Right renal pelvis (tissue), 4 donors: ENCODE results near the gene PAFAH1B2. TPM values are rescaled to one million over a fixed set of nuclear protein-coding genes. Genes with fewer than 3 reads are reported as not detected.
"Not testable (repeated sequence)": the region's sequence is repeated elsewhere in the genome, so short reads cannot be mapped to it uniquely, and the experiment has no call there.

Experiments
- DNase-seq, 4 donors: peaks; one replicate each; pipeline ENCODE4 v3.0.0-alpha.2; 2013; ENCODE audit warnings: low read depth in 4 of 4, low spot score in 3 of 4, missing footprints in 1 of 4
- polyA plus RNA-seq, 4 donors: library from polyadenylated mRNA; unstranded; fragments of 120-200 nt; gene quantifications; one replicate each; pipeline ENCODE4 v1.2.1, GENCODE V29; 2013; ENCODE audit not compliant: insufficient read length in 4 of 4

The PAFAH1B2 gene, protein sequence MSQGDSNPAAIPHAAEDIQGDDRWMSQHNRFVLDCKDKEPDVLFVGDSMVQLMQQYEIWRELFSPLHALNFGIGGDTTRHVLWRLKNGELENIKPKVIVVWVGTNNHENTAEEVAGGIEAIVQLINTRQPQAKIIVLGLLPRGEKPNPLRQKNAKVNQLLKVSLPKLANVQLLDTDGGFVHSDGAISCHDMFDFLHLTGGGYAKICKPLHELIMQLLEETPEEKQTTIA
- 10 to 100 TPM; 69.0 to 76.5 (median 72.1) TPM for polyA plus RNA-seq

DNA sequence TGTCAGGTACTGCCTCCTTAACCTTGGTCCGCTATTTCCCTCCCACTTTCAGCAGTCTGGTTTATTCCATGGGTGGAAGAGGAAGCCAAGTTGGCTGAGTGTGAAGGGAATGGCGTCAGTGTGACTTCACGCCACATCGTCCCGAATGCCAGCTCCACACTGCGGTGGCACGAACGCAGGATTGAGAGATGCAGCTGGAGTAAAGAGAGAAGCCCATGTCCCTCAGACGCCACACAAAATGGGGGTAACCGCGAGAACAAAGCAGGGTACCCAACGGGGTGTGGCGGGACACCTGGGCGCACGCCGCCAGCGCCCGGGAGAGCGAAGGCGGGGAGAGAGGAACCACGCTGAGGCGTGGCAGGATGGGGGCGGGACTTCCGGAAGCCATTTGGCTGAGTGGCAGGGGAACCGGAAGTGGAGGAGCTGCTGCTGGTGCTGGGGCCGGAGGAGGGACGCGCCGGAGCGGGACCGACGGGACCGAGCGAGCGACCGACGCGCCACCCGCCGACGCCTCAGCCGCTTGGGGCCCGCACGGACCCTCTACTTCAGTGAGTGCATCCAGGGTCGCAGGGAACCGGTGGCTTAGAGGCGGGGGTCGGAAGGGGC is at the start of gene PAFAH1B2:
Gene PAFAH1B2, plus strand, starts transcription at position 417 of the 606 bp plus-strand sequence. CDS start 8,161 bp downstream, outside the sequence.
- peak; percentile 88 to 97 (median 90) for DNase-seq

DNA sequence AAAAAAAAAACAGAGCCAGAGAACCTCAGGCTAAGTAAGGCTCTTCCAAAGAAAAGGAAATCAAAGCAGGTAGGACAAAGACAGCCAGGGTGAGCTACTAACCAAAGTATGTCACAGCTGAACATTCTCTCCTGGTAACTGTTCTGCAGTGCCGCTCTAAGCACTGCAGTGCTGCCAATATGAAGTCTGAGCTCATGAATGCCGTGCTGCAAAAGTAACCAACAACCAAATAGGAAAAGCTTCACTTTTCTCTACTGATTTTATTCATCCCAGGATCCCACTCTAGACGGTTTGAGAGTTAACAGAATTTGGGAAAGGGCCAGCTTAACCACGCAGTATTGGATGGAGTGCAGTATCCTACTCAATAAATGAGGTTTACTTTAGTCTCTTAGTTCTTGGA is 49.3 kb upstream of the PAFAH1B2 start:
- no peak for DNase-seq

DNA sequence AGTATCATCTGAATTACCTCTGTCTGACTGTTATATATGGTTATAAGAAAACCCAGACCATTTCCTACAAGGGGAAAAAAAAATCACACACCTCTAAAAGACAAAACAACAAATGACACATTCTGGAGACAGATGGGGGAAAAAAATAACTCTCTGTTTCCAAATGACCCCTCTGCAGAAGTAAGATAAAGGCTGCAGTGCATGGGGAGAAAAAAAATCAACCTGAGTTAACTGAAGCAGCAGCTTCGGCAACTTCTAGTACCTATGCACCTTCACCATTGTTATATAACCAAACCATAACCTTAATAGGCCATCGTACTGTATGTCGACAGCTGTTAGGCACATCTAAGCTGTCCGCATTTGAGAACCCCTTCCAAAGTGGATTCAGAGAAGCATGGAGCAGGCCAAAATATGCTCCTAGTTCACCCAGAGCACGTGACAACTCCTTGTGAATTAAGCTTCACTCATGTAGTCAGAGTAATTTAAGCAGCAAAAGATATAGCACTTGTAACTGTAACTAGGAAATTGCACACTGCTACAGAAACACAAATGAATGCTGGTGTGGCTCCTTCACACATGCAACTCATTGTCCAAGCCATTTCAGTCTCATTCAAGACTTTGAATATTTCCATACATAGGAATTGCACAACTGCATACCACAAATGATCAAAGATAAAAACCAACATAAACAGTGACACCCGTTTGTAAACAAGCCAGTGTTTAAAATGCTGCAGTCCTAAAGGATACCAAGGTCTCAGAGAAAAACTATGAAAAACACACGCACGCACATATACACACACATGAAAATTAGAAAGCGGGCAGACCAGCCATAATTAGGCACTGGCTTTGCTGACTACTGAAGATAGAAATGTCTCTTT is 48.6 kb upstream of the PAFAH1B2 start:
- no peak for DNase-seq

DNA sequence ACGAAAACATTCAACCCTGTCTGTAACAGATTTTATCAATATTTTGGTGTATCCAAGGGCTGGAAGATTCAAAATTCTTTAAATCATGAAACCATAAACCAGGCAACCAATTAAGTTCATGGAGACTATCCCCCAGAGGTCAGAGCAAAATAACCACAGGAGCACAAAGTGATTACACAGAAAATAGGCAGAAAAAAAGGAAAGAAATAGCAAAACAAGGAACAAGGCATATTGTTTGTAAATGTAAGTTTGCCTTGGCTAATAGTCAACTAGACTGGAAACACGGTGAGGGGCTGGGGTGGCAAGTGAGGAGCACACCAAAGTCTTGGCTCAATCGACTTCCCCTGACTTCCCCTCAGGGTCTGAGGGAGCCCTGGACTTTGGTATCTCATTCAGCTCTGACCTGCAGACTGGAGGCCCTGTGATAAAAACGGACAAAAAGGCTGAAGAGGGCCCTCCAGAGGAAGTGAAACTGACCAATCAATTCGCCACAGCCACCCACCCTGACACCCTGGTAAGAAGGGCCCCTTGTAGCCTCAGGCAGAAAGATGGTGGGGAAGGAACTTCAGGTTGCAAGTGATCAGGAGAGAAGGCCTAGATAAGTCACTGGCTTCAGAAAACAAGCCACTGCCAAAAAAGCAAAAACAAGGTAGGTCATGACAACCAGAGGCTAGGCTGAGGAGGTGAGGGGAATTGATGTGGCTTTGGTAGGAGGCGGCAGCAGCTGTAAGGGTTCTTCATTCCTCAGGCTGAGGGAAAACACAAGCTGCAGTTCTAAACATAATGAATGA is 47.7 kb upstream of the PAFAH1B2 start:
- no peak for DNase-seq

DNA sequence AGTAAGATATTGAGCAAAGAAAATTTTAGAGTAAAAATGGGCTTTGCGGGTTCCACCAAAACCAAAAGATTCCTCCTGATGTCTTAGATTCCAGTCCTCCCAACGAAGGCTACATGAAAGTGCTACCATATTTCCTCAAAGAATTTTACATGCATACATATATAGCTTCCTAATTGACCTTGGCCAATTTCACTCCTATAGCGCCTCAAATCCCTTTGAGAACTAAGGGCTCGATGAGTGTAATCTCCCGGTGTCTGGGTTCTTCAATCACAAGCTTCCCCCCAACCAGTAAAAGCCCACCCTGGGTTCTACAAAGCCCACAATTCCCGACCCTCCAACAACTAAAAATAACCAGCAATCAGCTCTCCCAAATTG is 47.1 kb upstream of the PAFAH1B2 start:
- DNase-seq = no peak

DNA sequence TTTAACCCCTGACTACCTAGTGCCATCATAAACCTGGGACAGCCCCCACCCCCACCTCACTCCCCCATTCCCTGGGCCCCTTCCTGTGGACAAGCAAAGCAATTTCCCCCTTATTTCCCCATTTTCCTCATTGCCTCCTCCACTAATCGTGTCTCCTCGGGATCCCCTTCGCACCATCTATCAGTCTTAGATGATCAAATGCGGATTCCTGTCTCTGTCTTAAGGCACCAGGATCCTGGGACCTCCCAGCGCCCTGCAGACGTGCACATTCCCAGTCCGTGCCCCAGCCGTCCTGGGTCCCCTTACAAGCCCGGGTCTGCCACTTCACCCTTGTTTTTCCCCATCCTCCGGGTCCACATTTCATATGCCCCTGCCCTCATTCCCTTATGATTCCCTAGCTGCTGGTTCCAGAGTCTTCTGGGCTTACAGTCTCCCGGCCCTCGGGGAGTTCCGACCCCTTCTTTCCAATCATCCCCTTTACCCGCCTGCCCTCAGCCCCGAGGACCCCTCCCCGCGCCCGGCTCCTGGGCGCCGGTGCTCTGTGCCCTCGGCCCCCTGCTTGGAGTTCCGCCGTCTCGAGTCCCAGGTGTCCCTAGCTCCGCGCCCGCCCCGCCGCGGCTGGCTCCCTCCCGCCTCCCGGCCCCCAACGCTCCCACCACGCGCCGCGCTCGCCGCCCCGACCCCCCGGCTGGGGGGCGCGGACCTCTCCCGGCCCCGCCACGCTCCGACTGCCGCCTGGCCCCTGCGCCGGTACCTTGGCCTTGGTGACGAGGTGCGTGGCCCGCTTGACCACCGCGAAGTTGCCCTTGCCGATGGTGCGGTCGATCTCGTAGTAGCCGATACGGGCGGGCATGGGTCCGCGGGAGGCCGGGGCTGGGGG is 46.5 kb upstream of the PAFAH1B2 start:
- no peak for DNase-seq

DNA sequence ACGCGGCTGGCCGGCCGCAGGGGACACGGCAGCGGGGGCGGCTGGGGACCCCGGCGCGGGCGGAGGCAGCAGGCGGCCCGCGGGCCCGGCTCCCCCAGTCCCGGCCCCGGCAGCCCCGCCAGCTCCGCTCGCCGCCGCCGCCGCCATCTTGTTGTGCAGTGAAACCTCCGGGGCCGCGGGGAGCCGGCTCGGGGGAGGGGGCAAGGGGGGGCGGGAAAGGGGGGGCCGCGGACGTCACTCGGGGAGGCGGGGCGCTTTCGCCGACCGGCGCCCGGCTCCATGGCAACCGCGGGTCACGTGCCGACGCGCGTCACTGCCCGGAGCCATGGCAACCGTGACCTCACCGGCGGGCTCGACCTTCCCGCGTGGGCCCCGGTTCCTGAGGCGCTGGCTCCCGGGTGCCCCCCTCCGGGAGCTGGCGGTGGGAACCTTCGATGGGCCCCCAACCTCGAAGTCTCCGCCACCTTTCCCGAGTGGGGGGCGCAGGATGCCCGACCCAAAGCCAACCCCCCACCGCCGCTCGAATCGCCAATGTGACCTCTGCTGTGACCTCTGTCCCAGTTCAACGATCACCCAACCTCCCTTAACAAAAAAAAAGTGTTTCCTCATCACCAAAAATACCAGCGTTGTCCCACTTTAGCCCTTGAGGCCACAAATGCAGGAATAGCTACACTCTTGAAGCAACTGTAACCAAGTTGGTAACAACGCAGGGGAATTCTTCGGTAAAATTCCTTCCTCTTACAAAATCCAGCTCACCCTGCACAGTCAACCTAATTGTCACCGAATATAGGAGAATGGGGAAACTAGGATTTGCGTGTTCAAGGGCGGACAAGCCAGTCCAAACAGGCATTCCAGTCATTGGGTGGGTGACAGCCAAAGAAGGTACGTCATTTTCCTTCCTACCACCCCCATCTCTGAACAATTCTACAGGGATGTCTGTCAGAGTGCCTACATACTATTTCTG is 45.5 kb upstream of the PAFAH1B2 start, which contains the start of gene SIK3:
Gene SIK3, minus strand, starts transcription at position 160 of the 964 bp plus-strand sequence. Its CDS starts 13 bp downstream, at position 147.
- DNase-seq = peak; percentile 82 to 85 (median 84)

DNA sequence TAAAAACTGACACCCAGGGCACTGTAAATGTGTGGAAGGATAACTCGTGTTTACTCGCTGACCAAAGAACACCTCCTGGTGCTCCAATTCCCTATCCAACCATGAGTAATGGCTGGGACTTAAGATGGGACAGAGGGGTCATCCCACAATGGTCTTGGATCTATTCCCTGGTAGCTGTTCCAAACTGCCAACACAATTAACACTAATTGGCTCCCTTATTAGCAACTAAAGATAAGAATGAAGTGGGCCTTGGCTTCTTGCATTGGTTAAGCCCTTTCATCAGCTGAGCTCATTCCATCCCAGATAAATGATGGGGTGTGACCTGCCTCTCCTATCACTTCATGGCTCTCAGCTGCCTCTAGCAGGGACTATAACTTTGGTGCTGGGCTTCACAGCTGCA is 44.4 kb upstream of the PAFAH1B2 start:
- DNase-seq = no peak

DNA sequence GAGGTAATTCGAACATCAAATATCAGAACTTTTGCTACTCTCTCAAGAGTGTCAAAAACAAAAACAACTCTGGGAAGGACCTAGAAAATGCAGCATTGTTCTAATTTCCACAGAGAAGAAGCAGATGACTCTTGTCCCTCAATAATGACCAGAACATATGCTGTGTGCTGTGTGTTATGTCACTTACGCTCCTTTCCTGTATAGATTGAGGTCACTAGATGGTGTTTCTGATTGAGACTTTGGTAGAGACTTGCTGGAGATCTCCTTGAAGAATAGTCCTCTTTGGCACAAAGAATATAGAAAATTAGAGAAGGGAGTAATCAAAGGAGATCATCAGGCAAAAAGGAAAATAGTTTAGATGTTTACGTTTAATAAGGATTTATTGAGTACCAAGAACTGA is 43.5 kb upstream of the PAFAH1B2 start:
- no peak for DNase-seq

DNA sequence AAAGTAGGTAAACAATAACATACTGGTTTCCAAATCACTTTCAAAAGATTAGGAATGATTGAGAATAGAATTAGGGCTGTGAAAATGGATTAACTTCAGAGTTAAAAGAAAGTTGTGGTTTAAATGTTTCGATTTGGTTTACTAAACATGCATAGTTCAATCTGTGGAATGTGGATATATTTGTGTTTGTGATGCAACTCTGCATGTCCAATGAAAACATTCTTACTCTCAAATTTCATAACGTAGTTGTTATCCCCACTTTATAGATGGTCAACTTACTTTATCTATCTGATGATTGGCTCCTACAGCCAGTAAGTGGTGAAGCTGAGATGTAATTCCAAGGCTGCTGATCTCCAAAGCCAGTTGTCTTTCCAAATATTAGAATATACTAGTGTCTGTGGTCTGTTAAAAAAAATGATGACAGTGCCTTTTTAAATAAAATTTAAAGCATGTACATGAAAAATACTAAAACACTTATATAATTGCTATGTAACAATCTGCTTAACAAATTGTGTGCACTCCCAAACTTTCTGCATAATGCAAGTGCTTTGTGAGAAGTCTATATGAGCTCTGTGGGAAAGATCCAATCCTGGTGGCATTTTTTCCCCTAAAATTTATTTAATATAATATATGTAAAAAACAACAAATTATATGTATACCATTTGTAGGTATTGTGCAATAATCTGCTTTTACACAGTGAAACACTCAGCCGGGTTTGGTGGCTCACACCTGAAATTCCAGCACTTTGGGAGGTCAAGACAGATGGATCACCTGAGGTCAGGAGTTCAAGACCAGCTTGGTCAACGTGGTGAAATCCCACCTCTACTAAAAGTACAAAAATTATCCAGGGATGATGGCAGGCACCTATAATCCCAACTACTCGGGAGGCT is 36.1 kb upstream of the PAFAH1B2 start:
- no peak for DNase-seq

DNA sequence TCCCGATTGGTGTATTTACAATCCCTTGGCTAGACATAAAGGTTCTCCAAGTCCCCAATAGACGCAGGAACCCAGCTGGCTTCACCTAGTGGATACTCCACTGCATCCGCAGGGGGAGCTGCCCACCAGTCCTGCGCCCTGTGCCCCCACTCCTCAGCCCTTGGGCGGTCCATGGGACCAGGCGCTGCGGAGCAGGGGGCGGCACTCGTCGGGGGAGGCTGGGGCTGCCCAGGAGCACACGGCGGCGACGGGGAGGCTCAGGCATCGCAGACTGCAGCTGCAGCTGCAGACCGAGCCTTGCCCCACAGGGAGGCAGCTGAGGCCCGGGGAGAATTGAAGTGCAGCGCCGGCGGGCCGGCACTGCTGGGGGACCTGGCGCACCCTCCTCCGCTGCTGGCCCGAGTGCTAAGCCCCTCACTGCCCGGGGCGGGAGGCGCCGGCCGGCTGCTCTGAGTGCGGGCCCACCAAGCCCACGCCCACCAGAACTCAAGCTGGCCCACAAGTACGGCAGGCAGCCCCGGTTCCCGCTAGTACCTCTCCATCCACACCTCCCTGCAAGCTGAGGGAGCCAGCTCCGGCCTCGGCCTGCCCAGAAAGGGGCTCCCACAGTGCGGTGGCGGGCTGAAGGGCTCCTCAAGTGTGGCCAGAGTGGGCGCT is 33.7 kb upstream of the PAFAH1B2 start:
- DNase-seq = no peak

DNA sequence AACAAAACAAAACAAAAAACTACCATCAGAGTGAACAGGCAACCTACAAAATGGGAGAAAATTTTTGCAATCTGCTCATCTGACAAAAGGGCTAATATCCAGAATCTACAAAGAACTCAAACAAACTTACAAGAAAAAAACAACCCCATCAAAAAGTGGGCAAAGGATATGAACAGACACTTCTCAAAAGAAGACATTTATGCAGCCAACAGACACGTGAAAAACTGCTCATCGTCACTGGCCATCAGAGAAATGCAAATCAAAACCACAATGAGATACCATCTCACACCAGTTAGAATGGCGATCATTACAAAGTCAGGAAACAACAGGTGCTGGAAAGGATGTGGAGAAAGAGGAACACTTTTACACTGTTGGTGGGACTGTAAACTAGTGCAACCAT is 31.6 kb upstream of the PAFAH1B2 start:
- DNase-seq = not testable (repeated sequence)

DNA sequence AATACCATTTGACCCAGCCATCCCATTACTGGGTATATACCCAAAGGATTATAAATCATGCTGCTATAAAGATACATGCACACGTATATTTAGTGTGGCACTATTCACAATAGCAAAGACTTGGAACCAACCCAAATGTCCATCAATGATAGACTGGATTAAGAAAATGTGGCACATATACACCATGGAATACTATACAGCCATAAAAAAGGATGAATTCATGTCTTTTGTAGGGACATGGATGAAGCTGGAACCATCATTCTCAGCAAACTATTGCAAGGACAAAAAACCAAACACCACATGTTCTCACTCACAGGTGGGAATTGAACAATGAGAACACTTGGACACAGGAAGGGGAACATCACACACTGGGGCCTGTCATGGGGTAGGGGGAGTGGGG is 31.1 kb upstream of the PAFAH1B2 start:
- DNase-seq = not testable (repeated sequence)

DNA sequence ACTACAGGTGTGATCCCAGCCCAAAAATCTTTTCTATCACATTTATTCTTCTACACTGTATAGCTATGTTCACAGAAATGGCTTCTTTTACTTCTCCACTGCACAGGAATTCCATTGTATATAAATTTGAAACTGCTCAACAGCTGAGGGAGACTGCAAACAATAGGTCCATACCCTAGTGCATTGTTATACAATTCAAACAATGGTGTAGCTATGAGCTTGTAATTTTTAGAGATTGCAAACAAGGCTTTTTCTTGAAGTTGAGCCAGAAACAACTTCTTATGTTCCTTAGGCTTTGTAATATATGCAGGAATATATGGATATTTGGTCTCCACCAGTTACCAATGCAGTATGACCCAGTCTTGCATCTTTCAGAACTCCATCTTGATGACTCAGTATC is 26.4 kb upstream of the PAFAH1B2 start:
- DNase-seq = no peak

DNA sequence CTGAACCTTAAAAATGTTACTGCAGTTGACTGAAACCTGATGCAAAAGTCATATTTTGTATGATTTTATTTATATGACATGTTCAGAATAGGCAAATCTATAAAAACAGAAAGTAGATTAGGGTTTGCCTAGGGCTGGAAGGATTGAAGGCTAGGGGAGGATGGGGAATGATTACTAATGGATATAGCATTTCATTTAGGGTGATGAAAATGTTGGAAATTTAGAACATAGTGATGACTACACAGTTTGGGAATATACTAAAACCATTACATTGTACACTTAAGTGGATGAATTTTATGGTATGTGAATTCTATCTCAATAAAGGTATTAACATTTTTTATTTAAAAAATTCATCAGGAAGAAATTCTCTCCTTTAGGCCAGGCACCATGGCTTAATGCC is 22.9 kb upstream of the PAFAH1B2 start:
- DNase-seq = no peak

DNA sequence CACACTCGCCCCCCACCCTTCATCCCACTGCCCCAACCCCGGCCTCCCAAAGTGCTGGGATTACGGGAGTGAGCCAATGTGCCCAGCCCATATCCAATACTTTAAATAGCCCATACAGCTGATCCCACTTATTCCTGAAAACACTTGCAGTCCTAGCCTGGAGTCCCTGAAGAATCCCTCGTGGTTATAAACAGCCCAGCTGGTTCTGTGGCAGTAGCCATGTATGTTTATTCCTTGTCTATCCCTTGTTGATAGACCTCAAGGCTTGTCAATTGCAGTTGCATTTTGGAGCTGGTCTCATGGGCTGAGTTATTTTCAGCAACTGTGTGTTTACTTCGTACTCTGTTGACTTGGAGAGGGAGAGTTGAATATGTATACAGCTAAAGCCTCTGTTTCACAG is 21.5 kb upstream of the PAFAH1B2 start:
- DNase-seq = no peak
